HepG2 (cell line): ENCODE results near the gene TM9SF4. TPM values are rescaled to one million over a fixed set of nuclear protein-coding genes. Genes with fewer than 3 reads are reported as not detected.

Source experiments
- BCL3 ChIP-seq: sonication (generic); formaldehyde crosslinking; IDR thresholded peaks from 2 replicates; pipeline ENCODE4 v1.5.1; 2020; ENCODE audit warnings: mild to moderate bottlenecking, missing genetic modification reagents, moderate library complexity
- DZIP1 ChIP-seq: sonication (generic); formaldehyde crosslinking; IDR thresholded peaks from 2 replicates; pipeline ENCODE4 v1.5.0; 2020; ENCODE audit warnings: mild to moderate bottlenecking, missing genetic modification reagents
- EED ChIP-seq: sonication (generic); formaldehyde crosslinking; IDR thresholded peaks from 2 replicates; pipeline ENCODE4 v1.5.0; 2020; ENCODE audit warnings: mild to moderate bottlenecking, missing genetic modification reagents
- ETV5 ChIP-seq: IDR thresholded peaks from 2 replicates; pipeline ENCODE4 v1.6.1; 2018; ENCODE audit warnings: missing biosample characterization, missing genetic modification reagents, inconsistent platforms, borderline replicate concordance
- PHB2 ChIP-seq: fragments of 450-650 bp; IDR thresholded peaks from 2 replicates; pipeline ENCODE4 v1.6.1; 2018; ENCODE audit not compliant: partially characterized antibody
- POGZ ChIP-seq: sonication (generic); formaldehyde crosslinking; IDR thresholded peaks from 2 replicates; pipeline ENCODE4 v1.4.0; 2020; ENCODE audit warnings: mild to moderate bottlenecking, missing genetic modification reagents
- RBAK ChIP-seq: sonication (generic); formaldehyde crosslinking; IDR thresholded peaks from 2 replicates; pipeline ENCODE4 v1.5.1; 2020; ENCODE audit warnings: mild to moderate bottlenecking, missing genetic modification reagents
- STAT6 ChIP-seq: sonication (generic); formaldehyde crosslinking; IDR thresholded peaks from 2 replicates; pipeline ENCODE4 v1.4.0; 2020; ENCODE audit warnings: missing genetic modification reagents, mild to moderate bottlenecking, borderline replicate concordance
- TBX3 ChIP-seq: fragments of 450-650 bp; IDR thresholded peaks from 2 replicates; pipeline ENCODE4 v1.6.1; 2017; ENCODE audit warnings: antibody characterized with exemption, mild to moderate bottlenecking, inconsistent platforms, borderline replicate concordance
- ZBTB21 ChIP-seq: sonication (generic); formaldehyde crosslinking; IDR thresholded peaks from 2 replicates; pipeline ENCODE4 v1.4.0; 2020; ENCODE audit warnings: missing genetic modification reagents
- ZBTB42 ChIP-seq: sonication (generic); formaldehyde crosslinking; IDR thresholded peaks from 2 replicates; pipeline ENCODE4 v1.5.0; 2020; ENCODE audit warnings: mild to moderate bottlenecking, missing genetic modification reagents
- ZFP1 ChIP-seq: IDR thresholded peaks from 2 replicates; pipeline ENCODE4 v1.6.1; 2016
- ZKSCAN1 ChIP-seq: fragments of 150-350 bp; IDR thresholded peaks from 2 replicates; pipeline ENCODE4 v1.6.1; 2014; ENCODE audit warnings: low read length
- ZNF468 ChIP-seq: sonication (generic); formaldehyde crosslinking; IDR thresholded peaks from 2 replicates; pipeline ENCODE4 v1.8.0; 2022; ENCODE audit warnings: mild to moderate bottlenecking, moderate library complexity, missing genetic modification reagents
- ZNF569 ChIP-seq: sonication (generic); formaldehyde crosslinking; IDR thresholded peaks from 2 replicates; pipeline ENCODE4 v1.5.0; 2020; ENCODE audit warnings: mild to moderate bottlenecking, missing genetic modification reagents, moderate library complexity, borderline replicate concordance
- polyA plus RNA-seq, 8 experiments: library from polyadenylated mRNA; depleted of rRNA in 3 of 8; stranded (reverse) in 7 of 8; unstranded in 1 of 8; fragments of >200 nt; fragmentation: Illumina TruSeq in 4 of 8; extraction: Trizol in 4 of 8; gene quantifications; 2 replicates each; pipeline versions ENCODE4 v1.2.1 to v1.2.3, GENCODE V29; 2011 to 2016; ENCODE audit warnings: low read depth in 4 of 8, missing spikeins in 1 of 8, mixed read lengths in 1 of 8; ENCODE audit not compliant: insufficient read depth in 1 of 8
- total RNA-seq, 5 experiments: library from RNA; depleted of rRNA; stranded (reverse); fragments of >200 nt; fragmentation: Illumina TruSeq; extraction: Trizol; gene quantifications; 2 replicates each; pipeline ENCODE4 v1.2.3, GENCODE V29; 2016; ENCODE audit warnings: low read depth in 1 of 5
- TF ChIP-seq, protein P1 (sequence below): IDR thresholded peaks from 2 replicates; pipeline ENCODE4 v1.6.1; 2012; ENCODE audit warnings: low read depth, low read length, improper control_type of control experiment
- TF ChIP-seq, protein P2 (sequence below): sonication (generic); formaldehyde crosslinking; IDR thresholded peaks from 2 replicates; pipeline ENCODE4 v1.4.0; 2020; ENCODE audit warnings: missing genetic modification reagents, borderline replicate concordance

TM9SF4 gene
- total and polyA plus RNA-seq, 2 of the 13 experiments (the other 11 are each of a cell fraction or from before 2014, with no cell fraction given) = 53.5 to 171 TPM

DNA sequence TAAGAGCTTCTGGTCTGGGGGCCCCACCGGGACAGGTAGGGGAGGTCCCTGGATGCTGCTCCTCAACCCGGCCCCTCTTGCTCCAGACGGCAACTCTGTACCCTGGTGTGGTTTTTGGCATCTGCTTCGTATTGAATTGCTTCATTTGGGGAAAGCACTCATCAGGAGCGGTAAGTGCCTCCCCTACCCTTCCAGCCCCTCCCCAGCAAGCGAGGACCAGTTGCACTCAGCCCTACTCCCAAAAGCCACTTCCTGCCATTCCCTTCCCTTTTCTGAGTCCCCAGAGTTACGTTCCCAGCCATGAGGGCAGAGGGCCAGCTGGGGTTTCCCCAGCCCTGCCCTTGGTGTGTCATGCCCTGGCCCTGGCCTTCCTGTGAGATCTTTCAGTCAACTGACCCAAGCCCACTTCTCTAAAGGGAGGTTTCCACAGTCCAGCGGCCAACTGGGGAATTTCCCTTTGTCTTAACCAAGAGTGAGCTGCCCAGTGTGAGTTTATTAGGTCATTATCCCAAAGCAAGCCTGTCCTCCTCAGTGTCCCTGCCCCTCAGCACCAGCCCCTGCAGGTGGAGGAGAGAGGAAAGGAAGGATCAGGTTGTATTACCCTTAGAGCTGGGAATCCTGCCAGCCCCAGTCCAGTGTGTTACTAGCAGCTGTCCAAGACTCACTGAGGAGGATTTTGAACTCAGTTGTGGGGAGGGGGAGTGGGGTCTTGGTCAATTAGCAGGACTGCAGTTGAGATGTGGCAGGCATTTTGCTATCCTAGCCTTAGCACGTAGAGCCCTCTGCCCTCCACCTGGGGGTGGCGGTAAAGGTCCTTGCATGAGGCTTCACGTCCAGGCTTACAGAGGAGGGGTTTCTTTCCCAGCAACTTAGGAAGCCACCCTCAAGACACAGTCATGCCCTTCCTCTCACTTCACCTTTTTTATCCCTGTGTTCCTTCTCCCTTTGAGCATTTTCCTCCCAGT lies 45.8 kb downstream of the TM9SF4 start (continued):
- TF ChIP-seq DZIP1 (no peak), POGZ (CRISPR knock-in tag) (peak; percentile 37; the same call in 1 of the 2 replicates), STAT6 (CRISPR knock-in tag) (no peak), ZNF569 (CRISPR knock-in tag) (no peak), EED (no peak), ZKSCAN1 (peak; percentile 28; the same call in 1 of the 2 replicates), TBX3 (no peak), BCL3 (CRISPR knock-in tag) (peak; percentile 95), ZNF468 (CRISPR knock-in tag) (no peak), PHB2 (no peak), ETV5 (CRISPR knock-in tag) (no peak; the same call in 1 of the 2 replicates), ZBTB21 (CRISPR knock-in tag) (no peak), RBAK (CRISPR knock-in tag) (no peak), ZBTB42 (no peak), ZFP1 (CRISPR knock-in tag) (no peak)
- TF ChIP-seq, protein P1, sequence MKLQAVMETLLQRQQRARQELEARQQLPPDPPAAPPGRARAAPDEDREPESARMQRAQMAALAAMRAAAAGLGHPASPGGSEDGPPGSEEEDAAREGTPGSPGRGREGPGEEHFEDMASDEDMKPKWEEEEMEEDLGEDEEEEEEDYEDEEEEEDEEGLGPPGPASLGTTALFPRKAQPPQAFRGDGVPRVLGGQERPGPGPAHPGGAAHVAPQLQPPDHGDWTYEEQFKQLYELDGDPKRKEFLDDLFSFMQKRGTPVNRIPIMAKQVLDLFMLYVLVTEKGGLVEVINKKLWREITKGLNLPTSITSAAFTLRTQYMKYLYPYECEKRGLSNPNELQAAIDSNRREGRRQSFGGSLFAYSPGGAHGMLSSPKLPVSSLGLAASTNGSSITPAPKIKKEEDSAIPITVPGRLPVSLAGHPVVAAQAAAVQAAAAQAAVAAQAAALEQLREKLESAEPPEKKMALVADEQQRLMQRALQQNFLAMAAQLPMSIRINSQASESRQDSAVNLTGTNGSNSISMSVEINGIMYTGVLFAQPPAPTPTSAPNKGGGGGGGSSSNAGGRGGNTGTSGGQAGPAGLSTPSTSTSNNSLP = no peak
- TF ChIP-seq, protein P2, sequence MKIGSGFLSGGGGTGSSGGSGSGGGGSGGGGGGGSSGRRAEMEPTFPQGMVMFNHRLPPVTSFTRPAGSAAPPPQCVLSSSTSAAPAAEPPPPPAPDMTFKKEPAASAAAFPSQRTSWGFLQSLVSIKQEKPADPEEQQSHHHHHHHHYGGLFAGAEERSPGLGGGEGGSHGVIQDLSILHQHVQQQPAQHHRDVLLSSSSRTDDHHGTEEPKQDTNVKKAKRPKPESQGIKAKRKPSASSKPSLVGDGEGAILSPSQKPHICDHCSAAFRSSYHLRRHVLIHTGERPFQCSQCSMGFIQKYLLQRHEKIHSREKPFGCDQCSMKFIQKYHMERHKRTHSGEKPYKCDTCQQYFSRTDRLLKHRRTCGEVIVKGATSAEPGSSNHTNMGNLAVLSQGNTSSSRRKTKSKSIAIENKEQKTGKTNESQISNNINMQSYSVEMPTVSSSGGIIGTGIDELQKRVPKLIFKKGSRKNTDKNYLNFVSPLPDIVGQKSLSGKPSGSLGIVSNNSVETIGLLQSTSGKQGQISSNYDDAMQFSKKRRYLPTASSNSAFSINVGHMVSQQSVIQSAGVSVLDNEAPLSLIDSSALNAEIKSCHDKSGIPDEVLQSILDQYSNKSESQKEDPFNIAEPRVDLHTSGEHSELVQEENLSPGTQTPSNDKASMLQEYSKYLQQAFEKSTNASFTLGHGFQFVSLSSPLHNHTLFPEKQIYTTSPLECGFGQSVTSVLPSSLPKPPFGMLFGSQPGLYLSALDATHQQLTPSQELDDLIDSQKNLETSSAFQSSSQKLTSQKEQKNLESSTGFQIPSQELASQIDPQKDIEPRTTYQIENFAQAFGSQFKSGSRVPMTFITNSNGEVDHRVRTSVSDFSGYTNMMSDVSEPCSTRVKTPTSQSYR = no peak
